GM12865 (cell line): ENCODE data around the gene RASA3.

ENCODE experiments used
- DNase-seq: peaks from one replicate; pipeline ENCODE4 v3.0.0; 2010; ENCODE audit warnings: low read depth
- H3K4me3 ChIP-seq: 2 replicates; pipeline ENCODE4 v1.5.1; 2011; ENCODE audit warnings: mild to moderate bottlenecking, low read depth, low read length, control low read depth
- CTCF ChIP-seq: IDR thresholded peaks from 2 replicates; pipeline ENCODE4 v1.5.1; 2011; ENCODE audit warnings: low read length, control low read depth, low read depth, inconsistent platforms; ENCODE audit not compliant: insufficient read depth; ENCODE audit errors: missing control alignments

The RASA3 gene

GRCh38 chr13:114016321-114017027, 115.9 kb downstream of the RASA3 start:
- TF ChIP-seq CTCF: no peak
- no peak overlapping the region for H3K4me3 ChIP-seq
- DNase-seq: no peak

GRCh38 chr13:114015969-114016295, 116.5 kb downstream of the RASA3 start:
- no peak overlapping the region for H3K4me3 ChIP-seq
- no peak for DNase-seq
- TF ChIP-seq CTCF: no peak

- DNase-seq: no peak
Measured at GRCh38 chr13:114015111-114015968, 117.1 kb downstream of the RASA3 start.

GRCh38 chr13:114013952-114014629, 118.3 kb downstream of the RASA3 start:
- H3K4me3 ChIP-seq: no peak overlapping the region
- no peak for TF ChIP-seq CTCF
- DNase-seq: no peak

More at GRCh38 chr13:114015111-114015968, 117.1 kb downstream of the RASA3 start:
- no peak for TF ChIP-seq CTCF
- H3K4me3 ChIP-seq: no peak overlapping the region

- no peak for DNase-seq
Measured at GRCh38 chr13:114013336-114013735, 119.1 kb downstream of the RASA3 start.

GRCh38 chr13:114012921-114013320, 119.5 kb downstream of the RASA3 start:
- no peak for TF ChIP-seq CTCF
- no peak for DNase-seq
- H3K4me3 ChIP-seq: no peak overlapping the region

More at GRCh38 chr13:114013336-114013735, 119.1 kb downstream of the RASA3 start:
- H3K4me3 ChIP-seq: no peak overlapping the region
- TF ChIP-seq CTCF: no peak
